ENCODE data around the gene TMEM184B. TPM values are rescaled to one million over a fixed set of nuclear protein-coding genes. Genes with fewer than 3 reads are reported as not detected.

TMEM184B gene
- total RNA-seq, 1 donor from 2014 or later, result 81.0 TPM

- no peak overlapping the region for H3K4me3 Mint-ChIP-seq (ENCODE audit: unreplicated experiment)
- H3K4me1 Mint-ChIP-seq (ENCODE audit: low read depth, unreplicated experiment), result peaks cover 25% of the 10 kb centered on the region
- no peak for TF ChIP-seq CTCF (IDR thresholded peaks at IDR 0.05; ENCODE audit: partially characterized antibody, unreplicated experiment)
- no peaks in the 10 kb centered on the region for H3K36me3 Mint-ChIP-seq (ENCODE audit: unreplicated experiment)
- H3K27ac Mint-ChIP-seq (ENCODE audit: unreplicated experiment), result no peak overlapping the region
- no peak for DNase-seq
- peaks cover 6% of the 10 kb centered on the region for H3K9me3 Mint-ChIP-seq (ENCODE audit: unreplicated experiment)
- H3K27me3 Mint-ChIP-seq (ENCODE audit: unreplicated experiment), result peaks cover 5% of the 10 kb centered on the region
Observed at GRCh38 chr22:38243007-38243765, 29.6 kb downstream of the TMEM184B start.

DNA sequence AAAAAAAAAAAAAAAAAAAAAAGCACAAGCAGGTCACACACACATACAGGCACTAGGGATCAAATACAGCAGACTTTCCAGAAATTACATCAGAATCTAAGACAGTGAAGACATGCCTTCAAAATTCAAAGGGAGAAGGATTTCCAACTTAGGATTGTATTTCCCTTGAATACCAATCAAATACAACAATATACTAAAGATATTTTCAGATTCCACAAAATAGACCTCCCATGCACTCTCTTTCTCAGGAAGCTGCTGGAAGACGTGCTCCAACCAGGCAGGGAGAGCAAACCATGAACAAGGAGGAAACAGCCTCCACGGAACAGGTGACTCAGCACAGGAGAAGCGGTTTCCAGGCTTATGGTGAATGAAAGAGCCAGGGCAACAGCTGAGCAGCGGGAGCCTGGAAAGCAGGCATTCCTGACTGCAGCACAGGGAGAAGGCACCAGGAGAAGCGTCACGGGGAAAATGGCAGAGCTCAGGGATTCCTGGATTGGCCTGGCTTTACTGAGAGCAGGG is 32.0 kb downstream of the TMEM184B start:
- peak overlapping the region; percentile 7 for H3K4me3 Mint-ChIP-seq (ENCODE audit: unreplicated experiment)
- H3K9me3 Mint-ChIP-seq (ENCODE audit: unreplicated experiment), result peaks cover 2% of the 10 kb centered on the region
- peaks cover 2% of the 10 kb centered on the region for H3K27me3 Mint-ChIP-seq (ENCODE audit: unreplicated experiment)
- DNase-seq, result peak; percentile 43
- no peak for TF ChIP-seq CTCF (IDR thresholded peaks at IDR 0.05; ENCODE audit: partially characterized antibody, unreplicated experiment)
- peak overlapping the region; percentile 59 for H3K27ac Mint-ChIP-seq (ENCODE audit: unreplicated experiment)
- peaks cover 26% of the 10 kb centered on the region for H3K4me1 Mint-ChIP-seq (ENCODE audit: low read depth, unreplicated experiment)
- no peaks in the 10 kb centered on the region for H3K36me3 Mint-ChIP-seq (ENCODE audit: unreplicated experiment)

DNA sequence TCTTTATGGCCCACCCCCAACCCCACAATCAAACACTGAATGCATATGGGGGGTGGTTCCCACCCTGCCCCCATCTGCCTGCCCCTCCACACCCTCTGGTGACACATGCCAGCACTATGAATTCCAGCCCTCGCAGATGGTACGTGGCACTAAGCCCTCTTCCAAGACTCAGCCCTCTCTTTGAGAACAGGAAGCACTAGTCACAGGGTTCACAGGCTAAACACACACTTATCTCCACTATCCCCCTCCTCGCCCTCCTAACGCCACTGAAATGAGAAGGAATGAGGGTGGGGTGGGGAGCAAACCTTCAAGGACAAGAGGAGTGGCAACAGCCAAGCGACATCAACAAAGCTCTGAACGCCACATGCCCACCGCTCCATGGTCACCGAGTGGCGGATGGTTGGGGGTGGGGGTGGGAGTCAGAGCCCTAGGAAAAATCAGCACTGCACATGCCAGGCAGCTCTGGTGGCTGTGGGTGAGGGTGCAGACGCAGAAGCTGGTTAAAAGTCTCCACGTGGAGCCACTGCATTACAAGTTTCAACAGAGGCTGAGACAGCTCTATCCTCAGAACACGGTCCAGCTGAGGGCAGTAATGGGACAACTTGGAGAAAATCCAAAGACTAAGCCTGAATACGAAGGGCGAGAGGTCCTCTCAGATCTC is 33.6 kb downstream of the TMEM184B start:
- H3K27me3 Mint-ChIP-seq (ENCODE audit: unreplicated experiment), result peaks cover 2% of the 10 kb centered on the region
- DNase-seq, result no peak
- no peak overlapping the region for H3K27ac Mint-ChIP-seq (ENCODE audit: unreplicated experiment)
- peaks cover 31% of the 10 kb centered on the region for H3K4me1 Mint-ChIP-seq (ENCODE audit: low read depth, unreplicated experiment)
- no peaks in the 10 kb centered on the region for H3K36me3 Mint-ChIP-seq (ENCODE audit: unreplicated experiment)
- TF ChIP-seq CTCF (IDR thresholded peaks at IDR 0.05; ENCODE audit: partially characterized antibody, unreplicated experiment), result no peak
- no peak overlapping the region for H3K4me3 Mint-ChIP-seq (ENCODE audit: unreplicated experiment)
- H3K9me3 Mint-ChIP-seq (ENCODE audit: unreplicated experiment), result peaks cover 6% of the 10 kb centered on the region

GRCh38 chr22:38238519-38239071 is 34.2 kb downstream of the TMEM184B start:
- peaks cover under 1% of the 10 kb centered on the region for H3K27me3 Mint-ChIP-seq (ENCODE audit: unreplicated experiment)
- H3K27ac Mint-ChIP-seq (ENCODE audit: unreplicated experiment), result no peak overlapping the region
- peaks cover 25% of the 10 kb centered on the region for H3K4me1 Mint-ChIP-seq (ENCODE audit: low read depth, unreplicated experiment)
- peaks cover 6% of the 10 kb centered on the region for H3K9me3 Mint-ChIP-seq (ENCODE audit: unreplicated experiment)
- DNase-seq, result no peak
- H3K36me3 Mint-ChIP-seq (ENCODE audit: unreplicated experiment), result no peaks in the 10 kb centered on the region
- no peak for TF ChIP-seq CTCF (IDR thresholded peaks at IDR 0.05; ENCODE audit: partially characterized antibody, unreplicated experiment)
- H3K4me3 Mint-ChIP-seq (ENCODE audit: unreplicated experiment), result no peak overlapping the region

Measured in glutamatergic neuron (in vitro differentiated cells).